ENCODE data around the gene UBXN1. TPM values are rescaled to one million over a fixed set of nuclear protein-coding genes. Genes with fewer than 3 reads are reported as not detected.
"Not testable (repeated sequence)": the region's sequence is repeated elsewhere in the genome, so short reads cannot be mapped to it uniquely, and the experiment has no call there.

The UBXN1 gene
- total RNA-seq, 1 experiment from 2014 or later = 147 TPM

DNA sequence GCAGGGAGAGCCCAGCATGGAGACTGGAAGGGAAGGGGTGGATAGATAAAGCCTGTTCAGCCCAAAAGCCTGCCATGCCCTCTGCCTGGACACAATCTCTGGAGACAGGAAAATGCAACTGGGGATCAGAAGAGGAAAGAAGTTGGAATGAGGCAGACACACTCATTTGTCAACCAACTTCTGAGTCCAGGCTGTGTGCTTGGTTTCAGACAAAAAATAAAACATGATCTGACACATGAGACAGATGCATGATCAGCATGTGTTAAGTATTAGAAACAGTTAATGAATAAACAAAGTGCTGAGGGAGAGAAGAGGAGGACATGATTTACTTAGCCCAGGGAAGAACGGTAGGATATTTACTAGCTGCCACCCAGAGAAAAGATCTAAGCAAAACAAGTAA lies 9.6 kb upstream of the UBXN1 start:
- no peak overlapping the region for H3K4me3 ChIP-seq

DNA sequence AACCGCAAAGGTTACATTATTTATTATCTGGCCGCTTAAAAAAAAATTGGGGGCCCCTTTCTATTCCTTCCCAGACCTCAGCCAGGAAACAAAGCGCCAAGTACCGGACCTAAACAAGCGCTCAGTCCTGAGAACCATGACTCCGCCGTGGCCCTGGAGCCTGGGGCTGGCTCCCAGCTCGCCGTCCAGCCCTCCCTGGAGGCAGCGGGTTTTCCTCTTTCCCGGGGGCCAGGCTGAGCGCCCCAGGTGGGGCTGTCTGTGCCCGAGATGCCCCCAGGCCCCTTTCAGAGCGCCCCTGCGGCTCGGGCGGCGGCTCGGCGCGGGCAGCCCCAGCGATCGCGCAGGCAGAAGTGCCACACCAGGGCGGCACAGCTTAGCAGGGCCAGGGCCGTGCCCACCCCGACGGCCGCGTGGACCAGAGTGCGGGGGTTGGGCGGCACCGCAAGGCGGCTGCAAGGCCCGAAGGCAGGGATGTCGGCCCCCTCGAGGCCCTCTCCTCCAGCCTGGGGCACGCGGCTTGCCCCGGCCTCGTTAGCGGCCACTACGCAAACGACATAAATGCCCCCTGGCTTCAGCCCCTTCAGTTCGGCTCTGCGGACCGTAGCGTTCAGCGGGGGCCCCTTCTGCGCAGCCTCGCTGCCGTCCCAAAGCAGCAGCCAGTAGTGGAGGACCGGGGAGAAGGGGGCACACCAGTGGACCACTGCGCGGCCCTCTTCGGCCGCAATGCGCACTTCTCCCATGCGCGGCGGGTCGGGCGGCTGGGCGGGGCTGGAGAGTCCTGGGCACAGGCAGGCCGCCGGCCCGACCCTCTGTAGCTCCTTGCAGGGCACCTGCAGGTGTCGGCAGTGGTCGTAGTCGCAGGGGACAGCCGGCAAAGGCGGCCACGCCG lies 8.9 kb upstream of the UBXN1 start:
- Histone ChIP-seq H3K36me3 (peaks cover 19% of the 10 kb centered on the region), H3K4me3 (no peak overlapping the region), H3K27me3 (no peaks in the 10 kb centered on the region), H3K9me3 (no peaks in the 10 kb centered on the region)
- no peak for DNase-seq

More for the DNA sequence above, 9.6 kb upstream of the UBXN1 start:
- peaks cover 26% of the 10 kb centered on the region for H3K36me3 ChIP-seq
- no peak for DNase-seq
- H3K9me3 ChIP-seq = no peaks in the 10 kb centered on the region
- H3K27me3 ChIP-seq = no peaks in the 10 kb centered on the region

DNA sequence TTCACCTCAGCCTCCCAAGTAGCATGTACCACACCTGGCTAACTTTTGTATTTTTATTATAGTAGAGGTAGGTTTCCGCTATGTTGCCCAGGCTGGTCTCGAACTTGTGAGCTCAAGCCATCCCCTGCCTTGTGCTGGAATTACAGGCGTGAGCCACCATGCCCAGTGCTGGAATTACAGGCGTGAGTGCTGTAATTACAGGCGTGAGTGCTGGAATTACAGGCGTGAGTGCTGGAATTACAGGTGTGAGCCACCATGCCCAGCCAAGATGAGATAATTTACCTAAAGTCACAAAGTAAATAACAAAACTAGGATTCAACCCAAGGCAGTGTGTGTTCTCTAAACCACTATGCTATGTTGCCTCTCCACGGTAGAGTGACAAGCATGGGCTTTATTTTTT lies 3.6 kb upstream of the UBXN1 start:
- peaks cover 6% of the 10 kb centered on the region for H3K36me3 ChIP-seq
- no peak overlapping the region for H3K4me3 ChIP-seq
- no peak for DNase-seq
- H3K27me3 ChIP-seq = no peaks in the 10 kb centered on the region
- no peaks in the 10 kb centered on the region for H3K9me3 ChIP-seq

DNA sequence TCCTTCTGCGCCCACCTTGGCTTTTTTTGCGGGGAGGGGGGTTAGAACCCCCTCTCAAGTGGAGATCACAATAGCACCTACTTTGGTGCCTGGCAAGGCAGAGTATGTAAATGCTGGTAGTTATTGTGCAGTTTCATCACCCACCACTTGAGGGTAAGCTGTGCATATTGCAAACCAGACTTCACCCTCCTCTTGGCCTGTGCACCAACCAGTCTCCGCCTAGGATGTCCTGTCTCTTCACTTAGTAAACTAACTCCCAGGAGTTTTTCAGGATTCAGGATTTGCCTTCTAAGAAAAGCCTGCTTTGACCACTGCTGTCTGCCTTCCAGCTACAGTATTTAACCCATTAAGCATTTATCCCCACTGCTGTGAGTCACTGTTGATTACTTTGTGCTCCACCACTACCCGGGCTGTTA lies 2.0 kb upstream of the UBXN1 start:
- DNase-seq = peak; percentile 72
- H3K27me3 ChIP-seq = no peaks in the 10 kb centered on the region
- no peak overlapping the region for H3K4me3 ChIP-seq
- H3K9me3 ChIP-seq = no peaks in the 10 kb centered on the region
- peaks cover 18% of the 10 kb centered on the region for H3K36me3 ChIP-seq

DNA sequence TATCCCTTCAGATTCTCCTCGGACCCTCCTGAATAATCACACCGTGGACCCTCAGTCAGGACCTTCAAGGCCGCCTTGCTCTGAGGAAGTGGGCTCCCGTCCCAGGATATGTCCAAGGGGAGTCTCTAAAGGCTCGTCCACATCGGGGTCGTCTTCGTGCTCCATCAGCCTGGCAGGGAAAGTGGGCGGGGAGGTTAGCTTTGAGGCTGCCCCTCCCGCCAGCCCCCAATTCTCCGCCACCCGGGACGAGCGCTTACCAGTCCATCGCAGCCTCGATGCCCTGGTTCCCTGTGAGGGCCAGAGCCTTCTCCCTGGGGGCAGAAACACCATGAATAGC lies 472 bp downstream of the UBXN1 start:
- Histone ChIP-seq H3K4me3 (peak overlapping the region; percentile 82), H3K27me3 (no peaks in the 10 kb centered on the region), H3K36me3 (peaks cover 33% of the 10 kb centered on the region), H3K9me3 (no peaks in the 10 kb centered on the region)
- no peak for DNase-seq

DNA sequence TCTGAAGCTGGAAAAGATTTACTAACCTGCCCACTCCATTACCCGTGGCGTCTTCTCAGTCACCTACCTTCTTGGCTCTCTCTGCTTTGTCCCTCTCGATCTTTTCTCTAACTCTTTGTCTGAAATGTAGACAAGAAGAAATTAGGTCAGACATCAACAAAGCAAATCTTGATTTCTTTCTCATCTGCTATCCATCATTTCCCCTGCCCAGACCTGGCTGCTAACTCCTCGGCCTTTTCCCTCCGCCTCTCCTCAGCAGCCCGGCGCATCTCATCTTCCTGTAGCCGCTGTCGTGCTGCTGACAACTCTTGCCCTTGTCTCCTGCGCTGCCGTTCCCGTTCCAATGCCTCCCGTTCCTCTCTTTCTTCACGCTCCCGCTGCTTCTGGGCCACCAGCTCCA lies 1.2 kb downstream of the UBXN1 start:
- H3K27me3 ChIP-seq = no peaks in the 10 kb centered on the region
- no peak for DNase-seq
- no peaks in the 10 kb centered on the region for H3K9me3 ChIP-seq
- peaks cover 40% of the 10 kb centered on the region for H3K36me3 ChIP-seq
- H3K4me3 ChIP-seq = peak overlapping the region; percentile 82

DNA sequence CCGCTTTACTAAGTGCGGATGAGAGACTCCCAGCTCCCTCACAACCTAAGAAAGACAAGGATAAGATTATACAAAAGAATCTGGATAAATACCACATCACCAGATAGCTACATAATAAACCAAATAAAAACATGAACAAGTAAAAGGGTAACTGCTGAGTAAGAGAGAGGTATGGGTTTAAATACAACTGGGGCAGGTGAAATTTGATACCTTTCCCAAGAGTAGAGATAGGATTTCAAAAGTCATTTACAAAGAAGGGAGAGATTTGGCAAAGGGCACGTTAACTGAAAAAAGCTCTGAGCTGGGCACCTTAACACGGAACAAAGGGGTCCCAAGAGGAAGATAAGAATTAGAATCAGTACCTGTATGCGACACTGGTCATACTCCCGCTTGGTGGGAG lies 1.7 kb downstream of the UBXN1 start:
- H3K9me3 ChIP-seq = no peaks in the 10 kb centered on the region
- H3K27me3 ChIP-seq = no peaks in the 10 kb centered on the region
- no peak overlapping the region for H3K4me3 ChIP-seq
- H3K36me3 ChIP-seq = peaks cover 42% of the 10 kb centered on the region
- DNase-seq = no peak

DNA sequence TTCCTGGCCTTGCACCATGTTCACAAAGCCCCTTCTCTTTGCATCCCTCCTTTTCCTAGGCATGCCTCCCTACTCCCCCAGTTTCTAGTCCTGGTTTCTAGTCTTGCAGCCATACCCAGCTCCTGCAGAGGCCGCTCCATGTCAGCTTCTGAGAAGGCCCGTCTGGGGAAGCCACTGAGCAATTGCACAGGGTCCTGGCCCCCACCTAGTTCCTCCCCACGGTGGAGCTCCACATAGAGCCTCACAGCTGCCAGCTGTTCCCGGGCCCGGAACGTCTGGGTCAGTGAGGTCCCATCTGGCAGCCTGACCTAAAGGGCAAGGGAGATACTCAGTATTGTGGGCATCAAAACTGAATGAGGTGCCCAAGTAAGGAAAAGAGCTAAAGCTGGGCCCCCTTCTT lies 2.2 kb downstream of the UBXN1 start:
- no peak overlapping the region for H3K4me3 ChIP-seq
- DNase-seq = no peak
- H3K27me3 ChIP-seq = no peaks in the 10 kb centered on the region
- H3K9me3 ChIP-seq = no peaks in the 10 kb centered on the region
- peaks cover 46% of the 10 kb centered on the region for H3K36me3 ChIP-seq

DNA sequence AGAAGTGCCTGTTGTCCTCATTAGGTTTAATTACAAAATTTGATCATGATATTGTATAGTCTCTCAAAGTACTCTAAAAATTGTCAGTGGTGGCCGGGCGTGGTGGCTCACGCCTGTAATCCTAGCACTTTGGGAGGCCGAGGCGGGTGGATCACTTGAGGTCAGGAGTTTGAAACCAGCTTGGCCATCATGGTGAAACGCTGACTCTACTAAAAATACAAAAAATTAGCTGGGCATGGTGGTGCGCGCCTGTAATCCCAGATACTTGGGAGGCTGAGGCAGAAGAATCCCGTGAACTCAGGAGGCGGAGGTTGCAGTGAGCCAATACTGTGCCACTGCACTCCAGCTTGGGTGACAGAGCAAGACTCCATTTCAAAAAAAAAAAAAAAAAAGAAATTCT lies 3.5 kb downstream of the UBXN1 start:
- H3K9me3 ChIP-seq, DNase-seq, H3K27me3 ChIP-seq: not testable (repeated sequence)

DNA sequence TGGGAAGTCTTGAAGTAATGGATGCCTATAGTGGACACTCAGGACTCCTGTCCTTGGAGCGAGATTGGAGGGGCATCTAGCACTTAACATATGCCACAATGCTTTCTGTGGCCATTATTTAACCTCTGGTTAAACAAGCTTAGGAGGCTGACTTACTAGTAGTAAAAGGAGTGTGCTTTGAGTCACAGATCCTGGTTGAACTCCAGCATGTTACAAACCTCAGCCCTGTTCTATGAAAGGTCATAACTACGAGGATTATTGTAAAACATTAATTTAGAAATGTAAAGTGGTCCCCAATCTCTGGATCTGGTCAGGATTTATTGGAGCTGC lies 5.7 kb downstream of the UBXN1 start:
- H3K27me3 ChIP-seq = no peaks in the 10 kb centered on the region
- H3K4me3 ChIP-seq = peak overlapping the region; percentile 4; the same call in 1 of the 2 replicates
- DNase-seq = no peak
- H3K9me3 ChIP-seq = no peaks in the 10 kb centered on the region
- H3K36me3 ChIP-seq = peaks cover 50% of the 10 kb centered on the region

More for the DNA sequence above, 3.5 kb downstream of the UBXN1 start:
- H3K36me3 ChIP-seq = peaks cover 50% of the 10 kb centered on the region
- H3K4me3 ChIP-seq = not testable (repeated sequence)

DNA sequence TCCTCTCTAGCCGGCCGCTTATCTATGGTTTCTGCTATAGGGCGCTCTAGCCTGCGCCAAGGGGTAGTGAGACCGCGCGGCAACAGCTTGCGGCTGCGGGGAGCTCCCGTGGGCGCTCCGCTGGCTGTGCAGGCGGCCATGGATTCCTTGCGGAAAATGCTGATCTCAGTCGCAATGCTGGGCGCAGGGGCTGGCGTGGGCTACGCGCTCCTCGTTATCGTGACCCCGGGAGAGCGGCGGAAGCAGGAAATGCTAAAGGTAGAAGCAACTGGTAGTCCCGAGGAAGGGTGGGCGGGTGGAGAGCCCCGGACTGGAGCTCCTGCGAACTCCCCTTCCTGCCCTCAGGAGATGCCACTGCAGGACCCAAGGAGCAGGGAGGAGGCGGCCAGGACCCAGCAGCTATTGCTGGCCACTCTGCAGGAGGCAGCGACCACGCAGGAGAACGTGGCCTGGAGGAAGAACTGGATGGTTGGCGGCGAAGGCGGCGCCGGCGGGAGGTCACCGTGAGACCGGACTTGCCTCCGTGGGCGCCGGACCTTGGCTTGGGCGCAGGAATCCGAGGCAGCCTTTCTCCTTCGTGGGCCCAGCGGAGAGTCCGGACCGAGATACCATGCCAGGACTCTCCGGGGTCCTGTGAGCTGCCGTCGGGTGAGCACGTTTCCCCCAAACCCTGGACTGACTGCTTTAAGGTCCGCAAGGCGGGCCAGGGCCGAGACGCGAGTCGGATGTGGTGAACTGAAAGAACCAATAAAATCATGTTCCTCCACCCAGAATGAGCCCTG lies 7.1 kb downstream of the UBXN1 start, which contains the start of the genes LBHD1 and UQCC3:
TSS of gene LBHD1 (minus strand) at position 660 of the 782 bp plus-strand sequence. CDS start 2,236 bp downstream, outside the sequence.
TSS of gene UQCC3 (plus strand) at position 66 of the 782 bp plus-strand sequence. CDS start at position 139, 73 bp downstream.
- H3K36me3 ChIP-seq = peaks cover 52% of the 10 kb centered on the region
- no peaks in the 10 kb centered on the region for H3K9me3 ChIP-seq
- peak; percentile 85 for DNase-seq

DNA sequence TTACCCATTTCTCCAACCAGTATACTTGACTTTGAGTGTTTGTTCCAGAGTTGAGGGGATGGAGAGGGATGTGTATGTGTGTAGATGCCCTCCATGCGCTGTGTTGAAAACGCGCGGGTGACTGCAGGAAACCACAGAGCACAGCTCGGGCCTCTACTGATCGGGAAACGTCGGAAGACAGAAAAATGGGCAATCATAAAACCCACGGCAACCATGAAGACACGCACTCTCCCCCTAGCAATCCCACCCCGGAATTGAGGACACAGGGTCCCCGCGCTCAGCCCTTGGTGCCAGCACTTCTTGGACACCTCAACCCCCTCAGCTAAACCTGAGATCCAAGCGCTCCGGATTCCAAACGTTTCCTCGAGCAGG lies 7.7 kb downstream of the UBXN1 start:
- DNase-seq = no peak
- Histone ChIP-seq H3K9me3 (no peaks in the 10 kb centered on the region), H3K36me3 (peaks cover 56% of the 10 kb centered on the region), H3K4me3 (peak overlapping the region; percentile 97), H3K27me3 (no peaks in the 10 kb centered on the region)

More for the DNA sequence above, 7.1 kb downstream of the UBXN1 start, which contains the start of the genes LBHD1 and UQCC3:
- H3K27me3 ChIP-seq = no peaks in the 10 kb centered on the region
- peak within 1 kb of the TSS; percentile 97 for H3K4me3 ChIP-seq

DNA sequence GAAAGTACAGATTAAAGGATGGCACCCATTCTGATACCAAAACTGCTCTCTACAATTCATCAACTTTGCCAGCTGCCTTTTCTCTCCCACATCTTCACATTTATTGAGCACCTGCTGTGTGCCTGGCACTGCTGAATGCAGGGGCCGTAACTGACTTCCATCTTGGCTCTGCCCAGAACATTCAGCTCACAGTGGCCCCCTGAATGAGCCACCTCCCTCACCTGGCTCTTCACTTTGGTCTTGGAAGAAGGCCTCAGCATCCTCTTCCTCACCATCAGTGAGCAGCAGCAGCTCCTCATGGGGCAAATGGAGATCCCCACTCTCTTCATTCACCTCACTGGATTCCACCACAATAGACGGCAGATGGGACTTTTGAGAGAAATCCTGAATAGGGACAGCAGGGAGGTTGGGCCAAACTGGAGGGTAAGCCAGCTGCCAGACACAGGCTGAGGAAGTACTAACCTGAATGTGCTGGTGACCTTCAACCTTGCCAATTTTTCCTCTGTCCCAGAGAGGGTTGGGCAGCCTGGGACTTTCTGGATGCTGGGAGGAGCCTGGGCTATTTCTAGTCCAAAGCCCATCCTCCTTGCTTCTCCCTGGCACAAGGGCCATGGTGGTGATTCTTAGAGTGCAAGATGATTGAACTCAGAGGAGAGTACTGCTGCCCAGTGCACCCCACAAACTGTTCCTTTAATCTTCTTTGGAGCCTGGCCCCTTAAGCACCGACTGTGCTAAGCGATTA lies 9.3 kb downstream of the UBXN1 start:
- peak; percentile 33 for DNase-seq
- peaks cover 55% of the 10 kb centered on the region for H3K36me3 ChIP-seq
- no peaks in the 10 kb centered on the region for H3K27me3 ChIP-seq
- no peaks in the 10 kb centered on the region for H3K9me3 ChIP-seq
- no peak overlapping the region for H3K4me3 ChIP-seq

DNA sequence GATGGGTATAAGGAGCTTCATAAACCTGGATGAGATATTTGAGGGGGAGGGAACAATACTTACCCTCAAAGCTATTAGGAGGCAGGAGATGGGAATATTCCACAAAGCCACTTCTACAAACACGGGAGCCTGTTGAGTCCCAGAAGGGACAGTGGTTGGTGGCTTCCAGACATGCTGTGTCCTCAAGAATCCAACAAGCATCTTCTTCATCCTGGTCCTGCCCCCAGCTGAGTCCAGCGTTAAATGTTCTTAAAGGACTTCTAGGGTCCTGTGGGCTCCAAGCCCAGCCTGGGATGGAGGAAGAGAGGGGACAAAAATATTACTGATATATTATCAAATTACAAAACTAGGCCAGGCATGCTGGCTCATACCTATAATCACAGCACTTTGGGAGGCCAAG lies 11.4 kb downstream of the UBXN1 start:
- Histone ChIP-seq H3K4me3 (peak overlapping the region; percentile 92), H3K36me3 (peaks cover 46% of the 10 kb centered on the region)

DNA sequence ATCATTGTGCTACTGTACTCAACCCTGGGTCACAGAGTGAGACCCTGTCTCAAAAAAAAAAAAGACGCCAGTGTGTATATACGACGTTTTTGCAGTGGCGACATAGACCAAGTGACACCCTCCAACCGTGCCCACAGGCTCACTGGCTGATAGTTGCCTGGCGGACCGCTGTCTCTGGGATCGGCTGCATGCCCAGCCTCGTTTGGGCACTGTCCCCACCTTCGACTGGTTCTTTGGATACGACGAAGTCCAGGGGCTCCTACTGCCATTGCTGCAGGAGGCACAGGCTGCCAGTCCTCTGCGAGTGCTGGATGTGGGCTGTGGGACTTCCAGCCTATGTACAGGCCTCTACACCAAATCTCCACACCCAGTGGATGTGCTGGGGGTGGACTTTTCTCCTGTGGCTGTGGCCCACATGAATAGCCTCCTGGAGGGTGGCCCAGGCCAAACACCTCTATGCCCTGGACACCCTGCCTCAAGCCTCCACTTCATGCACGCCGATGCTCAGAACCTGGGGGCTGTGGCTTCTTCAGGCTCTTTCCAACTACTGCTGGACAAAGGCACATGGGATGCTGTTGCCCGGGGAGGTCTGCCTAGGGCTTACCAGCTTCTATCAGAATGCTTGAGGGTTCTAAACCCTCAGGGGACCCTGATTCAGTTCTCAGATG lies 12.5 kb downstream of the UBXN1 start:
- DNase-seq = no peak
- Histone ChIP-seq H3K36me3 (peaks cover 47% of the 10 kb centered on the region), H3K9me3 (no peaks in the 10 kb centered on the region), H3K4me3 (peak overlapping the region; percentile 92), H3K27me3 (no peaks in the 10 kb centered on the region)

More for the DNA sequence above, 11.4 kb downstream of the UBXN1 start:
- no peak for DNase-seq
- H3K9me3 ChIP-seq = no peaks in the 10 kb centered on the region
- H3K27me3 ChIP-seq = no peaks in the 10 kb centered on the region

DNA sequence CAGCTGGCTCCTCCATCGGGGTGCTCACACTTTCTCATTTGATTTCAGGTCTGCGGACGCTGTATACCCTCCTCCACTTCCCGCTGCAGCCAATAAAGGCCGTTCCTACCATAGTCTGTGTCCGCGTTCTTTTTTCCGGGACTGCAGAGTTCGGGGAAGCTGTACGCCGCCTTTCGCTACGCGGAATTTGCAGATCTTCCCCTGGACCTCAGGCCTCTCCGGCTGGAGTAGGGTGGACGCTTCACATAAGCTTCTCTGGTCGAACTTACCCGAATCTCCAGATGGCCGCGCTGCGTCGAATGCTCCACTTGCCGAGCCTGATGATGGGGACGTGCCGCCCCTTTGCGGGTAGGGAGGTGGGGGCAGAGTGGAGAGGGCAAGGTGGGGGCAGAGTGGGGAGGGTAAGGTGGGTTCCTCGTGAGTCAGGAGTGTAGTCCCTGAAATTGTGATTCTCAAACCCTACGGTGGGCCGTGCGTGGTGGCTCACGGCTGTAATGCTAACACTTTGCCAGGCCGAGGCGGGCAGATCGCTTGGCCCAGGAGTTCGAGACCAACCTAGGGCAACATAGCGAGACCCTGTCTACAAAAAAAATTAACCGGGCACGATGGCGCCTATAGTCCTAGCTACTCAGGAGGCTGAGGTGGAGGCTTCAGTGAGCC lies 13.1 kb downstream of the UBXN1 start:
- H3K36me3 ChIP-seq = peaks cover 51% of the 10 kb centered on the region
- no peaks in the 10 kb centered on the region for H3K27me3 ChIP-seq
- H3K9me3 ChIP-seq = no peaks in the 10 kb centered on the region
- H3K4me3 ChIP-seq = peak overlapping the region; percentile 92
- DNase-seq = peak; percentile 57

All from MG63 (cell line).